HG03097 (cell line): ENCODE data around the gene PRUNE1.
A peak's percentile ranks its signal among the peaks of the same experiment; 100 is the strongest.

Source experiments
- ATAC-seq: cut with Tn5 transposase; IDR thresholded peaks from one replicate; pipeline ENCODE4 v1.9.1; 2021; ENCODE audit not compliant: unreplicated experiment, low FRiP score

Gene PRUNE1, protein sequence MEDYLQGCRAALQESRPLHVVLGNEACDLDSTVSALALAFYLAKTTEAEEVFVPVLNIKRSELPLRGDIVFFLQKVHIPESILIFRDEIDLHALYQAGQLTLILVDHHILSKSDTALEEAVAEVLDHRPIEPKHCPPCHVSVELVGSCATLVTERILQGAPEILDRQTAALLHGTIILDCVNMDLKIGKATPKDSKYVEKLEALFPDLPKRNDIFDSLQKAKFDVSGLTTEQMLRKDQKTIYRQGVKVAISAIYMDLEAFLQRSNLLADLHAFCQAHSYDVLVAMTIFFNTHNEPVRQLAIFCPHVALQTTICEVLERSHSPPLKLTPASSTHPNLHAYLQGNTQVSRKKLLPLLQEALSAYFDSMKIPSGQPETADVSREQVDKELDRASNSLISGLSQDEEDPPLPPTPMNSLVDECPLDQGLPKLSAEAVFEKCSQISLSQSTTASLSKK

DNA sequence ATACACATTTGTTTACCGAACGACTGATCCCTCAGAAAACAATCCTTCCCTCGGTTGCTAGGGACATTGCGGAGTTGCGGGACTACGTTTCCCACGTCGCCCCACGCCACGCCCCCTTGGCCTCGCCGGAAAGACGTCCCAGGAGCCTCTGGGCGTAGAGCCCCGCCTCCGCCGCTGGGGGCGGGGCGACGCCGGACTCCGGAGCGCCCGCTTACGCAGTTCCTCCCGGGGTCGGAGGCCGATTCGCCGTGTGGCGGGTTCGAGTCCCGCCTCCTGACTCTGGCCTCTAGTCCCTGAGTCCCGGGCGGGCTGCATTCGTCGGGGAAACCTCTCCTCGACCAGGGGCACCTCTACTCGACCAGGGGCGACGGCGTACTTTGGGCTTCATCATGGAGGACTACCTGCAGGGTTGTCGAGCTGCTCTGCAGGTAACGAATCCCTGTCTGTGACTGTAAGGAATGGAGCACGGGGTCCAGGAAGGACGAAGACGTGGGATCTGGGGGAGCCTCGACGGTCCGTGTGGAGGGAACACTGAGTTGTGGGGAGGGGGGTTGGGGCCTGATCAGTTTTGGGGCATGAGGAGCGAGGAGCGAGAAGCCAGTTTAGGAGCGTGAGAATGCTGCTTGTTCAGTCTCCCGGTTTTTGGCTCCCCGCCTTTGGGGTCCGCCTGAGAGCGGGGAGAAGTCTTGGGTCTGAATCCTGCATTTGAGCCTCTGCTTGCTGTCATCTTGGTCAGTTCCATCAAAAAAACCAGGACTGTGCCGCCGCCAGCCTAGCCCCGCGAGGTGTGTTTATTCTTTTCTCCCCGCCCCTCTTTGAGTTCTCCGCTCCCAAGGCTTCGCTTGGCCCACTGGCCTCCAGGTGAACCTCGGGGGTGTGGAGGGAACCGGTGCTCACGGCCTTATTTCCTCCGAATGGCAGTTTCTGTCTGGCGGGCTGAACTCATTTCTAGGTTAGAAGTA lies at the start of gene PRUNE1:
PRUNE1 (plus strand) TSS at position 206 of the 962 bp plus-strand sequence; CDS start at position 390, 184 bp downstream.
- peak; percentile 75 for ATAC-seq

DNA sequence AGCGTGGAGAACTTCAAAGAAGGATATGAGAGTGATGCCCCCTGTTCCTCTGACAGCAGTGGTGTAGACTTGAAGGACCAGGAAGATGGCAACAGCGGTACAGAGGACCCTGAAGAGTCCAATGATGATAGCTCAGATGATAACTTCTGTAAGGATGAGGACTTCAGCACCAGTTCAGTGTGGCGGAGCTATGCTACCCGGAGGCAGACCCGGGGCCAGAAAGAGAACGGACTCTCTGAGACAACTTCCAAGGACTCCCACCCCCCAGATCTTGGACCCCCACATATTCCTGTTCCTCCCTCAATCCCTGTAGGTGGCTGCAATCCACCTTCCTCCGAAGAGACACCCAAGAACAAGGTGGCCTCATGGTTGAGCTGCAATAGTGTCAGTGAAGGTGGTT lies 47.6 kb upstream of the PRUNE1 start:
- ATAC-seq = no peak

DNA sequence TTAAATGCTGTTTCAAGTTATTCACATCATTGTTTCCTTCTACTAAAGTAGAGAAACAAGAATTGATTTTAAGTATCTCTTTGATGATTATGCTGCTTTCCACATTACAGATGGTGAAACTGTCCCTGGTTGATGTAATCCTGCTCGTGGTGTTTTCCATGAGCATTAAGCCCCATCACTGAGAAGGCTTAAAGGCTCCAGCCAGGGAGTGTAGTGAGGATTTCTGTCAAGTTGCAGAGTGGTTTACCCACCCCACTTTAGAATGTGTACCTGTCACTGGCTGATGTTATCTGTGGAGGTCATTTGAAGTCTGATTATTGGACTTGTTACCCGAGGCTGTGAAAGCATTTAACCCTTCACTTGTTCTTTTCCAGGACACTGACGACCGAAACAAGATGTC lies 46.5 kb upstream of the PRUNE1 start:
- no peak for ATAC-seq

DNA sequence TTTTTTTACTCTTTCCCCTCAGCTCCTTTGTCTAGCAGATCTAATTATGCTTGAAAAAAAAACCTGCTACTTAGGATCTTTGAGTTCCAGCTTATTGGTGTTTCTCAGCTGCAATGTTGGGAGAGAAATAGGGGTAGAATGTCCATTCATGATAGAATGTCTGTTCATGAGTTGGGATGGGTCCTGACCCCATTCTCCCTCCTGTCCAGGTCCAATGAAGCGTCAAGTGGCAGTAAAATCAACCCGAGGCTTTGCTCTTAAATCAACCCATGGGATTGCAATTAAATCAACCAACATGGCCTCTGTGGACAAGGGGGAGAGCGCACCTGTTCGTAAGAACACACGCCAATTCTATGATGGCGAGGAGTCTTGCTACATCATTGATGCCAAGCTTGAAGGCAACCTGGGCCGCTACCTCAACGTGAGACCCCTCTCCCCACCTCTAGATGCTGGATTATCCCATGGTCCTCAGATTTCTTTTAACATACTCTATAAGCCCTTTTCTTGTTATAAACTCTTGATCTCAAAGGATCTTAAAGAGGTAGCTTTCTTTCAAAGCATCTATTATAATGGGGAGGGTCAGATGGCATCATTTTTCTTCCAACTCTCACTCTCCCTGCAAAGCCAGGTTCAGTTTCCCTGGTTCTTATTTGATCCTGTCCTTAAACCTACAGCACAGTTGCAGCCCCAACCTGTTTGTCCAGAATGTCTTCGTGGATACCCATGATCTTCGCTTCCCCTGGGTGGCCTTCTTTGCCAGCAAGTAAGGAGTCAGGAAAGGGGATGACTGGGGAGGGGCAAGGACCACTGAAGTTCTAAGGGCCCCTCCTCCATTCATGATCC lies 44.7 kb upstream of the PRUNE1 start:
- ATAC-seq = no peak

DNA sequence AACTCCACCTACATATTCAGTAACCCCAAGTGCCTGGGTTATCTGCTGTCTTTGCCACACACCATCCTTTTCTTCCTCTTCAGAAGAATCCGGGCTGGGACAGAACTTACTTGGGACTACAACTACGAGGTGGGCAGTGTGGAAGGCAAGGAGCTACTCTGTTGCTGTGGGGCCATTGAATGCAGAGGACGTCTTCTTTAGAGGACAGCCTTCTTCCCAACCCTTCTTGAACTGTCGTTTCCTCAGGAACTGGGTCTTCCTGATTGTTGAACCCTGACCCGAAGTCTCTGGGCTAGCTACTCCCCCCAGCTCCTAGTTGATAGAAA lies 44.1 kb upstream of the PRUNE1 start:
- no peak for ATAC-seq

DNA sequence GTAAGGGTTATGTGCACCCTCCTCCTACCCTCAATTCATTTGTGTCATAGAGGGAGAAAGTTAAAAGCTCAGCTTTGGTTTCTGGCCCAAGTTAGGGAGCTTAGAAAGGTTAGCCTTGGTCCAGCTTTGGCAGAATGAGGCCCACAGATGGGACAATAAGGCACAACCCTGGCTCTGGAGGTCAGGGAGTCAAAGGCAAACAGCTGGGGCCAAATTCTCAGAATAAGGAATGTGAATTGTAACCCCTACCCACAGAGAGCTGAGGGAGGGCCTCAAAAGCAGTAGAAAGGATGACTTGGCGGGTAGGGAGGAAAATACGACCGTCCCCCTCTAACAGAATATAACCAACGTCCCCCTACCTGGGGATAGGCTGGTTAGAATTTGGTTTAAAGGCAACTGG lies 42.6 kb upstream of the PRUNE1 start:
- no peak for ATAC-seq

DNA sequence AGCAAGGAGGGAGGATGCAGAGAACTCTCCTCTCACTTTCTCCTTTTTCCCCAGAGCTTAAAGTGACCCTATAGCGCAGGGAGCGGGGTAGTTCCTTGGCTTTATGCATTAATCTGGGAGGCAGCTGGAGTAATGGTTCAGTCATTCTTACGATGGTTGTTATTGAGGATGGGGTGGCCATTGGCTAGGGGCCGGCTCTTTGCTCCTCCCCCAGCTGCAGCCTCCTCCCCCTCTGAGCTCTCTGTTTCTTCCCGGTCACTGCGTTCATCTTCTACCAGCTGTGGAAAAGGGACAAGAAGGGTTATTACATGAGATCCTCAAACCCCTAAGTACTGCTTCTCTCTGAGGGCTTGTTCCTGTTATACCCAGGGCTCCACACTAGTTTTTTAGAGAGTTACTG lies 42.2 kb upstream of the PRUNE1 start:
- no peak for ATAC-seq

DNA sequence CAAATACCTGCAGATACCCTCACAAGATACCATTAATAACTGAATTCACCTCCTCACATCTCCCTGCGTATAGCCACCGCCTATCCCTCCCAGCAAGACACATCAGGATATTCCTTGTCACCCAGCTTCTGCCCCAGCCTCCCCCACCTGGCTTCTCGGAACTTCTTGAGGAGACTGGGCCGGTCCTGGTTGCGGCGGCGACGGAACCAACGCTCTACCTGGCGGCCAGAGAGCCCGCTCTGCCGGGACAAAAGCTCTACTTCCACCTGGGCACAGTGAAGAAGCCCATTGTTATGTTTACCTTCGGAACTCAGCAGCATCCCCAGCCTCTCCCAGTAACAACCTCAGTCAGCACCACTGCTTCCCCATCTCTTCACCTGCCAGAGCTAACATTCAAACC lies 40.3 kb upstream of the PRUNE1 start:
- no peak for ATAC-seq

DNA sequence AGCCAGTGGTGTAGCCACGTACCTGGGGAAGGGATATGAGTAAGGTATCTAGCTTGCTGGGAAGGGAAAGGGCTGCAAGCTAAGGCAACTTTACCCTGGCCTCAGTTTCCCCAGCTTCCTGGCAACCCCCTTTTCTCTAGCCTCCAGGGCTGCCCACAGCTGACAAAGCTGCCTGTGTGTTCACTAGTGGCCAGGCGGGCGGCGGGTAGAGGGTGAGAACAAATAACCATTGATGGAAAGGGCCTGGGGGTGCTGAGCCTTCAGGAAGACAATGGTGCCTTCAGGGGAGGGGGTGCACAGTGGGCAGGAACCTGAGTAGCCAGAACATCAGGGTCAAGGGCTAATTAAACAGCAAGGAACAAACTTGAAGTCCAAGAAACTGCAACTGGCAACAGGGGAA lies 39.8 kb upstream of the PRUNE1 start:
- ATAC-seq = no peak

DNA sequence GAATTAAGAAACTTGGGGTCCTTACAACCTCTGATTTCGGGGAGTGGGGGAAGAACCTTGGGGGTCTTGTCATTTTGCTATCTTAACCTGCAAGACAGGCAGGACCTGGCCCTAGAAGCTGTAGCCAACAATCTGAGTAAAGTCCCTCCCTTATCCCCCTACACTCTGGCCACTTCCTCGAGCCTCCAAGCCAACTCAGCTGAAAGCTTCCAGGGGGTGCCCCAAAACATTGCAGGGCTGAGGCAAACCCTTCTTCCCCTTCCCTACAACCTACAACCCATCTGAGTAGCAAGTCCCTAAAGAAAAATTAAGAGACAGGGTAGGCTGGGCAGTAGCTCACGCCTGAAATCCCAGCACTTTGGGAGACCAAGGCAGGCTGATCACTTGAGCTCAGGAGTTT lies 38.6 kb upstream of the PRUNE1 start:
- ATAC-seq = no peak

DNA sequence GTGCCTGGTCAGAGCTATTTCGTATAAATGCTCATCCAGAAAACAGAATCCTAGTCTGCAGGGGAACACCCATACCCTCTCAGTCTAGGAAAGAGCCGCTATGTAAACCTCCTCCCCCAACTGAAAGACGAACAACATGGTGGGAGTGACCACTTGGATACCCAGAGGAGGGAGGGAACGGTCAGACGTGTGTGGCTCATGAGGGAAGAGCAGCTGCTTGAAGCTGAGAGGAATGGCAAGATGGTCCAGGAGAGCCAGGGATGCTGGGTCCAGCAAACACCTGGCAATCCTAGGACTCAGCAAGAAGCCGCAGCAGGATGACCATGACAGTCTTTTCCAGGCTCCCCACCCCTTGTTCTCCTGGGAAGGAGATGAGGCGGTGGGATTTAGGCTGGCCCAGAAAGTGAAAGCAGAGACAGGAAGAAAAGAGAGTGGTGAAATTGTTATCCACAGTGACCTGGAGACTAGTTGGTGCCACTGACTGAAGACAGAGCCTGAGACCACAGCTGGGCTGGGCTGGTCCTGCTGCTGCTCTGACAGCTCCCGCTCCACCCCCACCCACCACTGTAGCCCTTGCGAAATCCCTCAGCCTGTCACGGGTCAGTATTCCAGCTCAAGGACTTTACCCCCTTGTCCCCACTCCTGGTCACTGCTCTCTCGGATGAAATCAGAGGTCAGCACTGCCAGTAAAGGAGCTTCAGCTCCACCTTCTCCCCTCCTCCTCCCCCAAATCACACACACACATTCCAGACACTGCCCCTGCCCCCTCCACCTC lies 37.3 kb upstream of the PRUNE1 start:
- no peak for ATAC-seq

DNA sequence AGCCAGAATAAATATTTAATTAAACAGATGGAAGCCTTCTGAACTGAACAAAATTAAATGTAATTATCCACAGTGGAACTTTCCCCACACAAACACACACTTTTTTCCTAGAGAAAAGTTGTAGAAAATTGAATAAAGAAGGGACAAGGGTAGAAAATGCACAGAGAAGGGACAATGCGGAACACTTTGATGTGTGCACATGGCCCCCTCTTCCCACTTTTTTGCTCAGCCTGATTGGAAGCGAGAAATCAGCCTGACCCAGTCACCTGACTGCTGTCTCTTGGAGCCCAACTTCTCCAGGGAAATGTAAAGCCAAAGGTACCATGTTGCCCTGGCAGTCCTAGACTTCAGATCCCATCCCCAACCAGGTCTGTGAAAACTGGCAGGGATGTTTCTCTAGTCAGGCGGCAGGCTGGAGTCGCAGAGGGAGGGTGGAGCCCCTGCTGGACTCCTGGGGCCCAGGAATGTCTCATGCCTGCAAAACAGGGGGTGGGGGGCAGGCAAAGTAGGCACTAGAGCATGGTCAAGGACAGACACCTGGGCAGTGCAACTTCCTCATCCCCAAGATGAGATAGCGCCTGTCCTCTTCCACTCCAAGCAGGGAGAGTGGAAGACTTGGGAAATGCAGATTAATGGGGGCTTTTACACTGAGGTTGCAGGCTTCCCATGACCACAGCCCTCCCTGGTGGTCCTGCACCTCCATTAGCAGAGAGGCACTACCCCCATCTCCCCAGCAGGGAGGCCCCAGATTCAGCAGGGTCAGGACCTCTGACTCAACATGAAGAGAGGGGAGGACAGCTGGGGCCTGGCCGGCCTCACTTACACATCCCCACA lies 36.4 kb upstream of the PRUNE1 start:
- no peak for ATAC-seq

DNA sequence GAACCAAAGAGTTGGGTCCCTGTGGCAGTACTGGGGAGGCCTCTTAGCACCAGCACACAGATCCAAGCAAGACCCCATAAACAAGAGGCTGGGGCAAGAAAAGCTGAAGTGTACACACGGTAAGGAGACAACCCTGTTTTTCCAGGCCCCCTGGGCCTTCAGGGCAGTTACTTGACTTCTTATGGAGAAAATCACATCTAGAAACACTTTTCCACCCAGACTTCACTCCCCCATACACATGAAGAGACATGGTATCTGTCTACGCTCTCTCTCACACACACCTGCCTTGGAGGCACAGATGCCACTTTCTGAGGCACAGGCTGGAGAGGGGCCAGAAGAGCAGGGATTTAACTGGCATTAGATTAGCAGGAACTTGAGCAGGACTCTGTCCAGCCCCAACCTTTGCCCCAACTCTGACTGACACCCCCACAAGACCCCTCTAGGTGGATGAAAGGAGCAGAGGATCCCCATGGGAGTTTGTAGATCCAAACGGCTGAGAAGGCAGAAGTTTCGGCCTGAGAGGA lies 35.8 kb upstream of the PRUNE1 start:
- no peak for ATAC-seq

DNA sequence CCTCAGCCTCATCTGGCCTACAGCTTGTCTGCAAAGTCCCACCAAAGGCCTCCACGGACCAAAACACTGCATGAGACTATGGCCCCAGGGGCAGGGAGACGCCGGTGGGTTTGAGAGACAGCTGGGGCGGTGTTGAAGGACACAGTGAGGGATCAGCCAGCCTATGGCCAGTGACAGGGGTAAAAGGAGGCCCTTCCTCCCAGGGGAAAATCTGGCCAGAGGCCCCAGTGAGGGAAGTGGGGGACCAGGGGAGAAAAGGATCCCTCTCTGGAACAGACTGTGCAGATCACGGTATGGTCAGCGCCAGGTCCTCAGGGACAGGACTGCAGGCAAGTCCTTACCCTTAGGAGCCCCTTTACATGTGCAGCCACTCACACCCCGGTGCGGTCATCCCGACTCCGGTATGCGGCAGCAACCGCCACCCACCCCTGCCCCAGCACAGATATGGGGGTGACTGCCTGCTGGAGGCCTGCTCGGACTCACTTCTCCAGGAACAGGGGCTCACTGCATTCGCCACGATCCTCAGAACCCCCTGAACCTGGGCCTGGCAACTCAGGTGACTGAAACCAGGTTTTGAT lies 34.9 kb upstream of the PRUNE1 start:
- no peak for ATAC-seq

DNA sequence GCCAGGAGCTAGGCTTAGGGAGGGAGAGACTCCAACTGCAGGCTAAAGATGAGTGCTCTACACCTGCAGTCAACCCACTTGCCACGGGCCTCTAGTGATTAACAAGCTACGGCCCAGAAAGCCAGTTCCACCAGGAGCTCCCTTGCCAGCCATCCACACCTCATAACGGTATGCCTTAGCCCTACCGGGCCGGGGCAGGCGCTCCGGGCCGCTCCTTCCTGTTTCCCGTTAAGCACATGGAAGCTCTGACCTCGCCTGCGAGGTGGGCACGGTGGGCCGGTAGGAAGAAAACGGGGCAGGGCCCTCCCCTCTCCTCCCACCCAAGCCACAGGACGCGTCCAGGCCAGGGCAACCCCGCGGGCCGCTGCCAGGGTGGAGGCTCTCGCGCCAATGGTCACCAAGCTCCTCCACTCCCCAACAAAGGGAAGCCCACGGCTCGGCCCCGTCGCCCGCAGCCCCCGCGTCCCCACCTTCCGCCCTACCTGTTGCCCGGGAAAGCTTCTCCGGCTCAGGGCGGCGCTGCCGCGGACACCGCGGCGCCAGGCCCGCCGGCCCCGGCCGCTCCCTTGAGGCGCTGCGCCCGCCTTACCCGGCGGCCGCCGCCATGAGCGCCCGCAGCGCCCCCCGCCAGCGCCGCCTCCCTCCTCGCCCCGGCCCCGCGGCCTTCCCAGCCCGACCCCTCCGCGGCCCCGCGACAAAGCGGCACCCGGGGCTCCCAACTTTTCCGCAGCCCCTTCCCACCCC lies 34.2 kb upstream of the PRUNE1 start:
- peak; percentile 28 for ATAC-seq

DNA sequence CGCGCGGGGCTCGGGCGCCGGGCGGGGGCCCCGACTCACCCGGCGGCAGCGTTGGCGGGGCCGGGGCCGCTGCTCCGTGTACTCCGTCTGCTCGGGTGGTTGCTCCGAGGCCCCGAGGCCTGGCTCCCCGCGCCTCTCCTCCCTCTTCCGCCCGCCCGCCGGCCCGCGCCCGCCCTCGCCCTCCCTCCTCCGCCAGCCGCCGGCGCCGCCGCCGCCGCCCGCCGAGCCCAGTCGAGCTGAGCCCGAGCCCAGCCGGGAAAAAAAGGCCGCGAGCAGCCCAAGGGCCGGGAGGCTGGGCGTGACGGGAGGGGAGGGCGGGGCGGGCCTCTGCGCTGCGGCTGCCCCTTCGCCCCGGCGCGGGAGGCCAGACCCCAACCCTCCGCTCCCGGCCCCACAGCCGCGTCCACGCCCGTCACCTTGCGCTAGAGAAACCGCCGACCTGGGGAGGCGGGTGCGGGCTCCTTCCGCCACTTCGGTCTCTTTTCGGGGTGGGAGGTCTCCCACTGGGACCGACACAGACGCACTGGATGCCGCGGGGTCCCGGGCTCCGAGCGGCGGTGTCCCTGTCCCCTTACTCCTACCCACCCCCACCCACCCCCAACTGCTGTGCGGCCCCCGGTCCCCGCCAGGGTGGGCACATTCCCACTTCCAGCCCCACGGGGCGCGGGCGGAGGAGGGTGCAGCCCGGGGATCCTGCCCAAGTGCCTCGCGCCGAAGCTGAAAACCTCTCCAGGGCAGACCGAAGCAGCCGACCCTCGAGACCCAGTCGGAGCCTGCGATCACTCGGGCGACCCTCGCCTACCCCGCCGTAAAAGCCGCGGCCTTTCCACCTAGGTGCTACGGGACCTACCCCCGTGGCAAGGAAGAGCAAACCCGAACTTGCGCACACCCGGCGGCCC lies 33.4 kb upstream of the PRUNE1 start, which contains the start of gene CERS2:
CERS2 (minus strand) TSS at position 256 of the 899 bp plus-strand sequence. CDS start 5,745 bp downstream, outside the sequence.
- peak; percentile 43 for ATAC-seq

DNA sequence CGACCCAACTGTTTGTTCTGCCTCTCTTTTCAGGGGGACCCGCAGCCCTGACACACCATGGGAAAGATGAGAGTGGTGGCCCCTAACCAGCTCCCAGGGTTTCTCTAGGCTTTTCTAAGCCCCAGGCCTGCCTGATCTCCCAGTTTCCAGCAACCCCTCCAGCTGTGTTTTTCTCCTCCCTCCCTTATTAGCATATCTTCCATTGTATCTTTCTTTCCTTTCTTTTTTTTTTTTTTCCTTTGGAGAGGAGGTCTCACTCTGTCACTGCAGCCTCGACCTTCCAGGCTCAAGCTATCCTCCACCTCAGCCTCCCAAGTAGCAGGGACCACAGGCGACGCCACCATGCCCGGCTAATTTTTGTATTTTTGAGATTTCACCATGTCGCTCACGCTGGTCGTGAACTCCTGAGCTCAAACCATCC lies 31.8 kb upstream of the PRUNE1 start:
- ATAC-seq = no peak
